Stimulated activated CD4-positive, alpha-beta T cell treated with anti-CD3 and anti-CD28 coated beads, TNF-alpha, amount 100 ng/mL, for 24 hours (primary cell): ENCODE data around the gene SCLY.

Experiments used
- DNase-seq, 3 experiments: peaks; one replicate each; pipeline ENCODE4 v3.0.0-alpha.2; 2020; ENCODE audit warnings: low read depth in 3 of 3

SCLY gene

GRCh38 chr2:238140040-238140439 is 79.2 kb downstream of the SCLY start:
- DNase-seq: no peak

- DNase-seq: no peak
Observed at GRCh38 chr2:238140721-238141540, 80.1 kb downstream of the SCLY start.

DNA sequence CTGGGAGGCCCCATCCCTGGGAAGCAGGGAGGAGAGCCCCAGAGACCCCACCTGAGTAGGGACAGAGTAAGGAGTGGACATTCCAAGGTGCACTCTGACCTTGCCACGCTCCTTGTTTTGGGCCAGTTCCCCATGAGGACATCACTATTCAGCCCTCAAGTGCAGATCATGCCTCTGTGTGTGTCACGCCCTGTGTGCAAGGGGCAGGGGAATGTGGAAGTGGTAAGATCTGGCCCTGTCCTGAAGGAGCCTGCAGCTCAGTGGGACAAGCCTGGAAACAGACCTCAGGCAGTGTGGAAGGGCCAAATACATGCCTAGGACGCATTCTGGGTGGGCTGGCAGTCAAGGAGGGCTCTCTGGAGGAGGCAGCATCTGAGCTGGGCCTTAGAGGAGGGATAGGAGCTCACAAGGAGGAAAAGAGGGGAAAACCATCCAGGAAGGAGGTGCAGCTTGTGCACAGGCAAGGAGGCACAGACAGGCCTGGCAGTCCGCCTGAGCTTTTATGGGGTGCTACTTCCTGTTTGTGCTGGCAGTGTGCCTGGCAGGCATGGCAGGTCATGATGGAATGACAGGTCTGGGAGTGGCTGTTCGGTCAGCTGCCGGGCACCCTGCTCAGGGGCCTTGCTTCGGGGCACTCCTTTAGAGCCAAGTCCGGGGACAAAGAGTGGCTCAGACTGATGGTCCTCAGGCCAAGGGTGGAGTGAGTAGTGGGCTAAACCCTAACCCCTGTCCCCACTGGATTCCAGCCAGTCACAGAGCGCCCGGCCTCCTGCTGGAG is 80.9 kb downstream of the SCLY start:
- DNase-seq: no peak

DNA sequence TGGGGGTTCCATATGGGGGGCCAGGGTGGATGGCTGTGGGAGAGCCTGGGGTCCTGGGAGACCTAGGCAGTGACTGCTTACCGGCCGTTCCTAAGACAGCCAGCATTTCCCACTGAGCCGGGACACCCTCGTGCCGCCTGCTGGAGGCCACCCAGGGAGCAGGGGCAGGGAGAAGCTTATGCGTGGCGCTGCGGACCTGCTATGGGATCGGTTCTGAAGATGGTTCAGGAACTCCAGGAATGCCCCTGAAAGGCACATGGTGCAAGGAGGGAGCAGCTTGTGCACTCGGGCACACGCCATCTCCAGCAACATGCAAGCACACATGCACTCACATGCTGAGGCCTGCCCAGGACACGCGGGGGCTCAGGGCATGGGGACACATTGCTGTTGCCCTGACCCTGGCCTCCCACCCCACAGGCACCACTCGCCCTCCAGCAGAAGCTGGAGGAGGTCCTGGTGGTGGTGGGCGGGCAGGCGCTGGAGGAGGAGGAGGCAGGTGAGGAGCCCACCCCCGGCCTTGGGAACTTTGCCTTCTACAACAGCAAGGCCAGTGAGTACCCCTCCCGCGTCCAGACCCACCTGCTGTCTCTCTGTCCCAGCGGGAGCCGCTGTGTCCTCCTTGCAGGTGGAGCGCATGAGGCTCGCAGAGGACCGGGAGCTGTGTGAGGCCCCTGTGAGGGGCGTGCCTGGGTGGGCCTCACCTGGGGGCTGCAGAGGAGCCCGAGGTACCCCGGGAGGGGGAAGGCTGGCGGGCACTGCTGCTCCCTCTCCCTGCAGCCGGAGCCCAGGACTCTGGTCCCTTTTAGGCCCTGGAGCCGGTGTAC is 81.8 kb downstream of the SCLY start:
- no peak for DNase-seq

DNA sequence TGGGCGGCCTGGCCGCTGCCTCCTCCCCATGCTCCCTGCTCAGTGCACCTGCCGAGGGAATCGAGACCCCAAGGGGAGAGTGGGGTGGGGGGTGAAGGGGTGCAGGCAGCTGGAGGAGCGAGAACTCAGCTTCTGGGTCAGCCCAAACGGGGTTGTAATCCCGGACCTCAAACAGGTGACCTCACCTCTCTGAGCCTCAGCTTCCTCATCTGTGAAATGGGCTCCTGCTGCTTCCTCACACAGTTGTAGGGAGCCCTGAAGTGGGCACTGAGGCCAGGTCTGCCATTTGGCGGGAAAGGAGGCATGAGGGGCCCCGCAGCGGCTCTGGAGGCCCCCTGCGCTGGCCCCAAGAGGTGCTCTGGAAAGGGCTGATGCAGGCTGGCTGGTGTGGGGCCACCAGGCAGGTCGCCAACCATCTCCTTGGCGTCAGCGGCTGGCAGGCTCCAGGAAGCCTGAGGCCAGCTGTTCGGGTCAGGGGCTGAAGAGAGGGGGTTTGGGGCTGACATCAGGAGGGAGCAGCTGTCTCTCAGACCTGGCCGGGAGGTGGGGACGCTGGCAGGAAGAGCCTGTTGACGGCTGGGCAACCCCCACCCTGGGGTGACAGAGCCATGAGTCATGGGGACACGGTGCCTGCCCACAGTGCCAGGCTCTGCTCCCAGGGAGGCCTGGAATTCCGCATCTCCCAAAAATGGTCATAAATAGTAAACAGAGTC is 82.6 kb downstream of the SCLY start:
- DNase-seq: no peak

GRCh38 chr2:238144262-238144661 is 83.5 kb downstream of the SCLY start:
- DNase-seq: no peak

- no peak for DNase-seq
Observed at GRCh38 chr2:238145046-238145445, 84.2 kb downstream of the SCLY start.

DNA sequence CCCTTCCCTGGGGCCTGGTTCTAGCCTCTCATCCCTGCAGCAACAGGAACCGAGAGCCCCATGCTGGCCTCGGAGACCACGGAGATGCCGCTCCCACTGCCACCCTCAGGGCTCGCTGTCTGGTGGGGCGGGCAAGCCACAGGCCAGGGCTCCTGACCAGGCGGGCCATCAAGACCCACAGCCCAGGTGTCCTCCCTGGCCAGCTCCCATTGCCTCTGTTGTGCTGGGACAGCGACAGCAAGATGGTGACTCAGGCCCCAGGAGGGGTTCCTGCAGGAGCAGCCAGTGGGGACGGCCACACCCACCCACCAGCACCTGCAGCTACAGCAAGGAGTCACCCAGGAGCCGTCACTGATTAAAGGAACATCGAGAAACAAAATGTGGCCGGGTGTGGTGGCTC is 85.0 kb downstream of the SCLY start:
- no peak for DNase-seq

DNA sequence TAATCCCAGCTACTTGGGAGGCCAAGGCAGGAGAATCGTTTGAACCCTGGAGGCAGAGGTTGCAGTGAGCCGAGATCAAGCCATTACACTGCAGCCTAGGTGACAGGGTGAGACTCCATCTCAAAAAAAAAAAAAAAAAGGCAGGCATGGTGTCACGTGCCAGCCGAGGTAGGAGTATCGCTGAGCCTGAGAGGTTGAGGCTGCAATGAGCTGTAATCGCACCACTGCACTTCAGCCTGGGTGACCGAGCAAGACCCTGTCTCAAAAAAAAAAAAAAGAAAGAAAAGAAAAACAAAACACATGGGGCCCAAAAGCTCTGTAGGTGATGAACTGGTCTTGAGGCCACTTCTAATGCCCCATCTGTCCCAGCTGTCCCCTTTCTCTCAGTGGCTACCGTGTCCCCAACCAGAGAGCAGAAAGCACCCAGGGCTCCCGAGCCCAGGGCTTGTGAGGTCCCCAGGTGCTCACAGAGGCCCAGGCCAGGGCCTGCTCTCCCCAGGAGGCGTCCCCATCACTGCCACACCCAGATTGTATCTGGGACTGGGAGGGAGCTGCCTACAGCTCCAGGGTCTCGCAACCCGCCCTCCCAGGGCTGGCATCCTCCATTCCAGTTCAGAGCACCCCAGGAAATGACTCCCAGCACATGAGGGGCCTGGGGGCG is 86.2 kb downstream of the SCLY start:
- DNase-seq: no peak

GRCh38 chr2:238148981-238149380 is 88.2 kb downstream of the SCLY start:
- no peak for DNase-seq
